HG03521 (cell line): ENCODE measurements around the gene PHOX2A.

Experiments
- ATAC-seq: cut with Tn5 transposase; IDR thresholded peaks from one replicate; pipeline ENCODE4 v1.9.1; 2021; ENCODE audit warnings: mild to moderate bottlenecking, moderate library complexity; ENCODE audit not compliant: unreplicated experiment

PHOX2A gene

GRCh38 chr11:72235351-72236057, 8.5 kb downstream of the PHOX2A start:
- no peak for ATAC-seq

- ATAC-seq: no peak
Measured at GRCh38 chr11:72234920-72235319, 9.1 kb downstream of the PHOX2A start.

GRCh38 chr11:72234514-72234830, 9.5 kb downstream of the PHOX2A start:
- ATAC-seq: no peak

GRCh38 chr11:72233773-72234513, 10.0 kb downstream of the PHOX2A start:
- no peak for ATAC-seq

- ATAC-seq: no peak
Measured at GRCh38 chr11:72233056-72233772, 10.8 kb downstream of the PHOX2A start.

- ATAC-seq: no peak
Measured at GRCh38 chr11:72232260-72233055, 11.5 kb downstream of the PHOX2A start.

GRCh38 chr11:72231396-72232259, 12.3 kb downstream of the PHOX2A start:
- no peak for ATAC-seq

- ATAC-seq: no peak
Measured at GRCh38 chr11:72230764-72231365, 13.1 kb downstream of the PHOX2A start.

- ATAC-seq: no peak
Measured at GRCh38 chr11:72229925-72230763, 13.8 kb downstream of the PHOX2A start.

GRCh38 chr11:72229336-72229924, 14.5 kb downstream of the PHOX2A start:
- ATAC-seq: no peak

- ATAC-seq: no peak
Measured at GRCh38 chr11:72228844-72229231, 15.1 kb downstream of the PHOX2A start.

- ATAC-seq: no peak
Measured at GRCh38 chr11:72228229-72228843, 15.6 kb downstream of the PHOX2A start.

GRCh38 chr11:72227316-72228228, 16.4 kb downstream of the PHOX2A start:
- no peak for ATAC-seq

GRCh38 chr11:72226701-72227100, 17.3 kb downstream of the PHOX2A start:
- ATAC-seq: no peak

- ATAC-seq: no peak
Measured at GRCh38 chr11:72225411-72225951, 18.5 kb downstream of the PHOX2A start.

GRCh38 chr11:72224564-72225410, 19.2 kb downstream of the PHOX2A start, which contains the start of gene INPPL1:
Gene INPPL1 (plus strand): TSS chr11:72224767. CDS start chr11:72224985, 218 bp downstream.
- no peak for ATAC-seq
